Parathyroid adenoma (tissue), 2 donors: ENCODE data around the gene NPAS3.

Source experiments
- H2AFZ ChIP-seq: fragments of 300-600 bp; sonication (generic); one replicate; pipeline ENCODE4 v1.7.0; 2017; ENCODE audit warnings: antibody characterized with exemption, mild to moderate bottlenecking
- H3K27ac ChIP-seq: fragments of 300-600 bp; sonication (generic); one replicate; pipeline ENCODE4 v1.7.0; 2017
- H3K27me3 ChIP-seq: fragments of 300-600 bp; sonication (generic); one replicate; pipeline ENCODE4 v1.7.0; 2017; ENCODE audit warnings: low read length; ENCODE audit not compliant: control insufficient read depth, insufficient read depth
- H3K36me3 ChIP-seq: fragments of 300-600 bp; sonication (generic); one replicate; pipeline ENCODE4 v1.7.0; 2017; ENCODE audit warnings: low read length; ENCODE audit not compliant: control insufficient read depth, insufficient read depth
- H3K4me1 ChIP-seq: fragments of 300-600 bp; sonication (generic); one replicate; pipeline ENCODE4 v1.7.0; 2017; ENCODE audit warnings: control low read depth
- H3K4me2 ChIP-seq: fragments of 300-600 bp; sonication (generic); one replicate; pipeline ENCODE4 v1.7.0; 2017; ENCODE audit warnings: low read length
- H3K4me3 ChIP-seq: fragments of 300-600 bp; sonication (generic); one replicate; pipeline ENCODE4 v1.7.0; 2017; ENCODE audit warnings: low read depth, low read length
- H3K79me2 ChIP-seq: fragments of 300-600 bp; sonication (generic); one replicate; pipeline ENCODE4 v1.7.0; 2017; ENCODE audit warnings: control low read depth
- H3K9ac ChIP-seq: fragments of 300-600 bp; sonication (generic); one replicate; pipeline ENCODE4 v1.7.0; 2017; ENCODE audit warnings: mild to moderate bottlenecking
- H3K9me3 ChIP-seq: fragments of 300-600 bp; sonication (generic); one replicate; pipeline ENCODE4 v1.7.0; 2017; ENCODE audit warnings: low read length; ENCODE audit not compliant: control insufficient read depth
- TF ChIP-seq, protein P1 (sequence below): fragments of 300-600 bp; sonication (generic); IDR thresholded peaks from one replicate; pipeline ENCODE4 v1.7.0; 2017; ENCODE audit warnings: antibody characterized with exemption, mild to moderate bottlenecking
- donor health status: primary hyperparathyroidism.

NPAS3 gene

DNA sequence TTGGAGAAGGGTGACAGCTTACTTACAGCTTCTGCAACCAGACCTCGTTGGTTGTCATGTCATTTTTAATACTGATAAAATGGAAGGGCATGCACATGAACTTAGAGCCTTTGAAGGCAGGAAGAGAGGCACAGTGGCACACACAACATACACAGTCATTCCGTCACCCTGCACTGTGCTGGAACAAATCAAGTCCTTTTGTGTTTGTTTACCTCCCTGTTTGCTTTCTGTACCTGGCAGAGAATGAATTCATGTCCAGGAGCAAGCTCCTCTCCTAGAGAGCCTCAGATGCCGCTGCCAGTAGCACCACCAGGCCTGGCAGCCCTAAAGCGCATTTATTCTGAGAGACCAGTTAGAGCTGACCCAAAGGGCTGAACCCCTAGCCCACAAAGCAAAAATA lies 551.9 kb downstream of the NPAS3 start:
- Histone ChIP-seq H3K79me2 (no peaks in the 10 kb centered on the region), H3K27ac (no peak overlapping the region), H3K4me1 (no peaks in the 10 kb centered on the region), H3K9me3 (no peaks in the 10 kb centered on the region), H3K4me2 (no peak overlapping the region), H3K4me3 (no peak overlapping the region), H2AFZ (no peak overlapping the region), H3K9ac (no peak overlapping the region), H3K27me3 (no peaks in the 10 kb centered on the region), H3K36me3 (no peaks in the 10 kb centered on the region)
- TF ChIP-seq, protein P1, sequence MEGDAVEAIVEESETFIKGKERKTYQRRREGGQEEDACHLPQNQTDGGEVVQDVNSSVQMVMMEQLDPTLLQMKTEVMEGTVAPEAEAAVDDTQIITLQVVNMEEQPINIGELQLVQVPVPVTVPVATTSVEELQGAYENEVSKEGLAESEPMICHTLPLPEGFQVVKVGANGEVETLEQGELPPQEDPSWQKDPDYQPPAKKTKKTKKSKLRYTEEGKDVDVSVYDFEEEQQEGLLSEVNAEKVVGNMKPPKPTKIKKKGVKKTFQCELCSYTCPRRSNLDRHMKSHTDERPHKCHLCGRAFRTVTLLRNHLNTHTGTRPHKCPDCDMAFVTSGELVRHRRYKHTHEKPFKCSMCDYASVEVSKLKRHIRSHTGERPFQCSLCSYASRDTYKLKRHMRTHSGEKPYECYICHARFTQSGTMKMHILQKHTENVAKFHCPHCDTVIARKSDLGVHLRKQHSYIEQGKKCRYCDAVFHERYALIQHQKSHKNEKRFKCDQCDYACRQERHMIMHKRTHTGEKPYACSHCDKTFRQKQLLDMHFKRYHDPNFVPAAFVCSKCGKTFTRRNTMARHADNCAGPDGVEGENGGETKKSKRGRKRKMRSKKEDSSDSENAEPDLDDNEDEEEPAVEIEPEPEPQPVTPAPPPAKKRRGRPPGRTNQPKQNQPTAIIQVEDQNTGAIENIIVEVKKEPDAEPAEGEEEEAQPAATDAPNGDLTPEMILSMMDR, result no peak

DNA sequence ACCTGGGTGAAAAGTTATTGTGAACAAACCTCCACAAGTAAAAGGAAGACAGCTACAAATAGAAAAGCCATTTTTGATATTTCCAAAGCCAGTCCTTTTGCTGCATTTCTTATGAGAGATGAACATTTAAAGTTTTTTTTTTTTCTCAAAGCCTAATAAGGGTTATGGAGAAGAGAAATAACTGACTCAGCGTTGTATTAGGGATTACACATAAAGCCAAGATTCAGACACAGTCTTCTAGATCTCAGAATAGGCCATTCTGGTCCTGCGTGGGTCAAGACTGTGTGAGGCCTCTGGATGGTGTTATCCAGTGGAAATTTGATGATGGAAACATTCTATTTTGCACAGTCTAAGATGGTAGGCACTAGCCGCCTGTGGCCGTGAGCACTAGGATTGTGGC lies 552.4 kb downstream of the NPAS3 start:
- no peak overlapping the region for H3K27ac ChIP-seq
- H2AFZ ChIP-seq, result no peak overlapping the region
- H3K79me2 ChIP-seq, result no peaks in the 10 kb centered on the region
- no peak overlapping the region for H3K4me2 ChIP-seq
- TF ChIP-seq, protein P1, result no peak
- H3K9me3 ChIP-seq, result no peaks in the 10 kb centered on the region
- no peak overlapping the region for H3K9ac ChIP-seq
- no peaks in the 10 kb centered on the region for H3K4me1 ChIP-seq
- no peaks in the 10 kb centered on the region for H3K27me3 ChIP-seq
- no peak overlapping the region for H3K4me3 ChIP-seq
- H3K36me3 ChIP-seq, result no peaks in the 10 kb centered on the region

DNA sequence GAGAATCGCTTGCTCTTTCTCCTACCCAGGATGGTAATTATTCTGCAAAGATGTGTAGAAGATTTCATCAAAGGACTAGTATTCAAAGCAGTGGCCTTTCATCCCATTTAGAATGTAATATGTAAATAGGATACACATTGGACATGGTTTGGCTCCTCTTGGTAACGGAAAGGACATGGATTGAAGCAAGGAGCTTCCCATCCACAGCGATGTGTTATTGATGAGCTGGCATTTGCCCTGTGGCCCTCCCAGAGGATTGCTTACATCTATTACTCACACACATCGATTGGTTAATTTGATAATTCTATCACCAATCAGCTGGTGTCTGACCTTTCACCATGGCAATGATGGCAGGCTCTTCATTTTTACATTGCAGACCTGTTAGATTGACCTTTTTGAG lies 553.8 kb downstream of the NPAS3 start:
- Histone ChIP-seq H3K27ac (no peak overlapping the region), H3K4me3 (no peak overlapping the region), H3K4me1 (no peaks in the 10 kb centered on the region), H2AFZ (no peak overlapping the region), H3K79me2 (no peaks in the 10 kb centered on the region), H3K4me2 (no peak overlapping the region), H3K27me3 (no peaks in the 10 kb centered on the region), H3K9ac (no peak overlapping the region), H3K9me3 (no peaks in the 10 kb centered on the region), H3K36me3 (no peaks in the 10 kb centered on the region)
- TF ChIP-seq, protein P1, result no peak

DNA sequence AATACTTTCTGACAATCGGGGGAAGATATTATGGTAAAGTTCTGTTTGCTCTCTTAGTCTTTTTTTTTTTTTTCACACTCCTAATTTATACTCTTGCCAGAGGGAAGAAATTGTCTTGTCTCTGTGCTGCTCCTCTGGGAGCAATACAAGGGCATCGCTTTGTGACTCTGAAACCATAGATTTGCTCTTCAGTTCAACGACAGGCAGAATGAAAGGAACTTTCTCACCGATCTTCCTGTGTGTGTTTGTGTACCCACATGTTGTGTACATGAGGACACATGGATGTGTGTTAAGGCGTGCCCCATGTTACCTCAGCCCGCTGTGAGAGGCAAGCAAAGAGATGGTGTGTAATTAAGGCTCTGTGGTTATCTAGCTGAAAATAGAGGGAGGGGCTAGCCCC lies 554.6 kb downstream of the NPAS3 start:
- Histone ChIP-seq H3K4me2 (no peak overlapping the region), H3K27ac (no peak overlapping the region), H3K27me3 (no peaks in the 10 kb centered on the region), H2AFZ (no peak overlapping the region), H3K79me2 (no peaks in the 10 kb centered on the region), H3K4me1 (no peaks in the 10 kb centered on the region), H3K9me3 (no peaks in the 10 kb centered on the region), H3K36me3 (no peaks in the 10 kb centered on the region), H3K9ac (no peak overlapping the region), H3K4me3 (no peak overlapping the region)
- TF ChIP-seq, protein P1, result no peak

DNA sequence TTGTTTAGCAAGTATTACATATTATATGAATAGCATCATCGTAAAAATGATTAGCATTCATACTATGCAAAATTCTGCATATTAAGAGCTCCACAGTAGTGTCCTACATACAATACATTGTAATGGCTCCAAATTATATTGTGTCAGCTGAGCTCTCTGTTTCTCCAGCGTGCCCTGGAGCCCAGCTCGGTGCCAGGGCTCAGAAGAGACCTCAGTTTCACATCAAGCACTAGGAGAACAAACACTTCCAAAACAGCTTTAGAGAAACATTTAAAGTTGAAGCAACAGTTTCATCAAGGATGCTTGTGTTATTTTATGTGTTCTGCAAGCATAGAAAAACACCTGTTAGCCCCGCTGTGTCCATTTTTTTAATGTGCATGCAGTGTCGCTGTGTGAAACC lies 555.3 kb downstream of the NPAS3 start:
- no peak overlapping the region for H3K4me3 ChIP-seq
- no peak overlapping the region for H3K4me2 ChIP-seq
- H3K27ac ChIP-seq, result no peak overlapping the region
- no peaks in the 10 kb centered on the region for H3K27me3 ChIP-seq
- no peak overlapping the region for H3K9ac ChIP-seq
- H3K36me3 ChIP-seq, result no peaks in the 10 kb centered on the region
- H3K79me2 ChIP-seq, result no peaks in the 10 kb centered on the region
- H3K4me1 ChIP-seq, result no peaks in the 10 kb centered on the region
- TF ChIP-seq, protein P1, result no peak
- H3K9me3 ChIP-seq, result no peaks in the 10 kb centered on the region
- H2AFZ ChIP-seq, result no peak overlapping the region
